ENCODE results near the gene C3orf20.

The C3orf20 gene

GRCh38 chr3:14687360-14687759 is 12.4 kb downstream of the C3orf20 start:
- Histone ChIP-seq H3K27me3 (ENCODE audit: insufficient read depth, insufficient read length) (no peaks in the 10 kb centered on the region), H3K9me3 (ENCODE audit: insufficient read depth, low read length) (no peaks in the 10 kb centered on the region), H3K9ac (ENCODE audit: insufficient read length, low read depth) (no peak overlapping the region), H3K36me3 (ENCODE audit: insufficient read depth, insufficient read length, low read length) (no peaks in the 10 kb centered on the region), H3K4me1 (ENCODE audit: insufficient read depth, insufficient read length) (no peaks in the 10 kb centered on the region), H3K4me3 (ENCODE audit: insufficient read length, low read depth) (no peak overlapping the region)
- TF ChIP-seq SUZ12 (IDR thresholded peaks at IDR 0.05; ENCODE audit: extremely low read depth, insufficient read depth, insufficient read length) (no peak), ZNF274 (IDR thresholded peaks at IDR 0.05; ENCODE audit: low read depth, low read length) (no peak), YY1 (IDR thresholded peaks at IDR 0.05; ENCODE audit: insufficient read depth, insufficient read length) (no peak)
- no peak for DNase-seq (ENCODE audit: low read depth, low spot score)

DNA sequence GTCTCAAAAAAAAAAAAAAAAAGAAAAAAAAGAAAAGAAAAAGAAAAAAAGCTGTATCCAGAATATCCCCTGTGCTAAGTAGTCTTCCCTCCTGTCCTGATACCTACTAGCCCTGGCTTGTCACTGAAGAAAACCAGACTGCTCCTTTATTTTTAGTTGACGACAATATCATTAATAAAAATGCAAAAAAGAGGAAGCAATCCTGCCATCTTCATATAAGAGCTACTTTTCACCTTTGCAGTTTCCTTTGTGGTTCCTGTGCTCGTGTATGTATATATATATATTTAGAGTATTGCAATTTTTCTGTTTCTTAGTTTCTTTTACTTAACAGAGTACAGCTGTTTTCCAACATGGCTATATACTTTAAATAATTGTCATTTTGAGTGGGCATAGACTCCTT is 13.6 kb downstream of the C3orf20 start:
- TF ChIP-seq YY1 (IDR thresholded peaks at IDR 0.05; ENCODE audit: insufficient read depth, insufficient read length), result no peak
- TF ChIP-seq SUZ12 (IDR thresholded peaks at IDR 0.05; ENCODE audit: extremely low read depth, insufficient read depth, insufficient read length), result no peak
- no peak for TF ChIP-seq ZNF274 (IDR thresholded peaks at IDR 0.05; ENCODE audit: low read depth, low read length)
- no peak for DNase-seq (ENCODE audit: low read depth, low spot score)
- H3K4me3 ChIP-seq (ENCODE audit: insufficient read length, low read depth), result no peak overlapping the region
- no peaks in the 10 kb centered on the region for H3K36me3 ChIP-seq (ENCODE audit: insufficient read depth, insufficient read length, low read length)
- H3K9me3 ChIP-seq (ENCODE audit: insufficient read depth, low read length), result no peaks in the 10 kb centered on the region
- no peaks in the 10 kb centered on the region for H3K4me1 ChIP-seq (ENCODE audit: insufficient read depth, insufficient read length)
- no peak overlapping the region for H3K9ac ChIP-seq (ENCODE audit: insufficient read length, low read depth)
- H3K27me3 ChIP-seq (ENCODE audit: insufficient read depth, insufficient read length), result no peaks in the 10 kb centered on the region

- TF ChIP-seq YY1 (IDR thresholded peaks at IDR 0.05; ENCODE audit: insufficient read depth, insufficient read length) (no peak), SUZ12 (IDR thresholded peaks at IDR 0.05; ENCODE audit: extremely low read depth, insufficient read depth, insufficient read length) (no peak), ZNF274 (IDR thresholded peaks at IDR 0.05; ENCODE audit: low read depth, low read length) (no peak)
- DNase-seq (ENCODE audit: low read depth, low spot score), result no peak
- Histone ChIP-seq H3K4me3 (ENCODE audit: insufficient read length, low read depth) (no peak overlapping the region), H3K4me1 (ENCODE audit: insufficient read depth, insufficient read length) (no peaks in the 10 kb centered on the region), H3K27me3 (ENCODE audit: insufficient read depth, insufficient read length) (no peaks in the 10 kb centered on the region), H3K9ac (ENCODE audit: insufficient read length, low read depth) (no peak overlapping the region), H3K9me3 (ENCODE audit: insufficient read depth, low read length) (no peaks in the 10 kb centered on the region), H3K36me3 (ENCODE audit: insufficient read depth, insufficient read length, low read length) (no peaks in the 10 kb centered on the region)
Measured at GRCh38 chr3:14689247-14689980, 14.5 kb downstream of the C3orf20 start.

GRCh38 chr3:14691239-14691638 is 16.3 kb downstream of the C3orf20 start:
- no peaks in the 10 kb centered on the region for H3K9me3 ChIP-seq (ENCODE audit: insufficient read depth, low read length)
- no peak for TF ChIP-seq ZNF274 (IDR thresholded peaks at IDR 0.05; ENCODE audit: low read depth, low read length)
- no peak for TF ChIP-seq YY1 (IDR thresholded peaks at IDR 0.05; ENCODE audit: insufficient read depth, insufficient read length)
- no peak for TF ChIP-seq SUZ12 (IDR thresholded peaks at IDR 0.05; ENCODE audit: extremely low read depth, insufficient read depth, insufficient read length)
- DNase-seq (ENCODE audit: low read depth, low spot score), result no peak
- no peak overlapping the region for H3K9ac ChIP-seq (ENCODE audit: insufficient read length, low read depth)
- no peak overlapping the region for H3K4me3 ChIP-seq (ENCODE audit: insufficient read length, low read depth)
- H3K27me3 ChIP-seq (ENCODE audit: insufficient read depth, insufficient read length), result no peaks in the 10 kb centered on the region
- H3K4me1 ChIP-seq (ENCODE audit: insufficient read depth, insufficient read length), result no peaks in the 10 kb centered on the region
- H3K36me3 ChIP-seq (ENCODE audit: insufficient read depth, insufficient read length, low read length), result no peaks in the 10 kb centered on the region

- Histone ChIP-seq H3K9ac (ENCODE audit: insufficient read length, low read depth) (no peak overlapping the region), H3K36me3 (ENCODE audit: insufficient read depth, insufficient read length, low read length) (no peaks in the 10 kb centered on the region), H3K27me3 (ENCODE audit: insufficient read depth, insufficient read length) (no peaks in the 10 kb centered on the region), H3K4me1 (ENCODE audit: insufficient read depth, insufficient read length) (no peaks in the 10 kb centered on the region), H3K9me3 (ENCODE audit: insufficient read depth, low read length) (no peaks in the 10 kb centered on the region), H3K4me3 (ENCODE audit: insufficient read length, low read depth) (no peak overlapping the region)
- DNase-seq (ENCODE audit: low read depth, low spot score), result no peak
- TF ChIP-seq SUZ12 (IDR thresholded peaks at IDR 0.05; ENCODE audit: extremely low read depth, insufficient read depth, insufficient read length) (no peak), YY1 (IDR thresholded peaks at IDR 0.05; ENCODE audit: insufficient read depth, insufficient read length) (no peak), ZNF274 (IDR thresholded peaks at IDR 0.05; ENCODE audit: low read depth, low read length) (no peak)
Measured at GRCh38 chr3:14691719-14692118, 16.8 kb downstream of the C3orf20 start.

- H3K36me3 ChIP-seq (ENCODE audit: insufficient read depth, insufficient read length, low read length), result no peaks in the 10 kb centered on the region
- no peaks in the 10 kb centered on the region for H3K27me3 ChIP-seq (ENCODE audit: insufficient read depth, insufficient read length)
- TF ChIP-seq ZNF274 (IDR thresholded peaks at IDR 0.05; ENCODE audit: low read depth, low read length) (no peak), SUZ12 (IDR thresholded peaks at IDR 0.05; ENCODE audit: extremely low read depth, insufficient read depth, insufficient read length) (no peak), YY1 (IDR thresholded peaks at IDR 0.05; ENCODE audit: insufficient read depth, insufficient read length) (no peak)
- no peak for DNase-seq (ENCODE audit: low read depth, low spot score)
- H3K4me3 ChIP-seq (ENCODE audit: insufficient read length, low read depth), result no peak overlapping the region
- H3K9ac ChIP-seq (ENCODE audit: insufficient read length, low read depth), result no peak overlapping the region
- H3K9me3 ChIP-seq (ENCODE audit: insufficient read depth, low read length), result no peaks in the 10 kb centered on the region
- H3K4me1 ChIP-seq (ENCODE audit: insufficient read depth, insufficient read length), result no peaks in the 10 kb centered on the region
Measured at GRCh38 chr3:14698601-14699244, 23.8 kb downstream of the C3orf20 start.

- Histone ChIP-seq H3K27me3 (ENCODE audit: insufficient read depth, insufficient read length) (no peaks in the 10 kb centered on the region), H3K36me3 (ENCODE audit: insufficient read depth, insufficient read length, low read length) (no peaks in the 10 kb centered on the region), H3K9ac (ENCODE audit: insufficient read length, low read depth) (no peak overlapping the region), H3K4me3 (ENCODE audit: insufficient read length, low read depth) (no peak overlapping the region), H3K9me3 (ENCODE audit: insufficient read depth, low read length) (no peaks in the 10 kb centered on the region), H3K4me1 (ENCODE audit: insufficient read depth, insufficient read length) (no peaks in the 10 kb centered on the region)
- no peak for DNase-seq (ENCODE audit: low read depth, low spot score)
- TF ChIP-seq SUZ12 (IDR thresholded peaks at IDR 0.05; ENCODE audit: extremely low read depth, insufficient read depth, insufficient read length) (no peak), YY1 (IDR thresholded peaks at IDR 0.05; ENCODE audit: insufficient read depth, insufficient read length) (no peak), ZNF274 (IDR thresholded peaks at IDR 0.05; ENCODE audit: low read depth, low read length) (no peak)
Measured at GRCh38 chr3:14699643-14700042, 24.7 kb downstream of the C3orf20 start.
